Cardiac fibroblast (primary cell): ENCODE data around the gene CHIC1.
"Not testable (repeated sequence)": the region's sequence is repeated elsewhere in the genome, so short reads cannot be mapped to it uniquely, and the experiment has no call there.

ENCODE experiments used
- DNase-seq, 2 donors: peaks; one replicate each; pipeline versions ENCODE4 v3.0.0 to v3.0.0-alpha.2; 2010; ENCODE audit warnings: low read depth in 2 of 2
- H3K4me3 ChIP-seq, 2 donors: replicated peaks in 1 of 2; 1 replicate in 1 of 2; 2 replicates in 1 of 2; pipeline ENCODE4 v1.5.1; 2011; ENCODE audit warnings: low read depth in 2 of 2, low read length in 2 of 2, mild to moderate bottlenecking in 2 of 2, moderate library complexity in 1 of 2
- CTCF ChIP-seq: IDR thresholded peaks from one replicate; pipeline ENCODE4 v1.5.1; 2011; ENCODE audit warnings: low read depth, mild to moderate bottlenecking, low read length, inconsistent platforms

Gene CHIC1

GRCh38 chrX:73668779-73669178 lies 105.8 kb downstream of the CHIC1 start:
- TF ChIP-seq CTCF, result no peak
- H3K4me3 ChIP-seq, result no peak overlapping the region
- DNase-seq, result peak in 1 of 2 donors; percentile 10

GRCh38 chrX:73681408-73681807 lies 118.4 kb downstream of the CHIC1 start:
- no peak for TF ChIP-seq CTCF
- no peak overlapping the region for H3K4me3 ChIP-seq
- no peak for DNase-seq

GRCh38 chrX:73683236-73683859 lies 120.4 kb downstream of the CHIC1 start:
- no peak overlapping the region for H3K4me3 ChIP-seq

GRCh38 chrX:73707014-73707413 lies 144.0 kb downstream of the CHIC1 start:
- H3K4me3 ChIP-seq, DNase-seq: not testable (repeated sequence)

More at GRCh38 chrX:73683236-73683859, 120.4 kb downstream of the CHIC1 start:
- peak; percentile 31 to 85 for DNase-seq
- TF ChIP-seq CTCF, result no peak

GRCh38 chrX:73728602-73729001 lies 165.6 kb downstream of the CHIC1 start:
- no peak overlapping the region for H3K4me3 ChIP-seq
- no peak for DNase-seq
- no peak for TF ChIP-seq CTCF
